ENCODE measurements around the gene RPUSD2. TPM values are rescaled to one million over a fixed set of nuclear protein-coding genes. Genes with fewer than 3 reads are reported as not detected.
A peak's percentile ranks its signal among the peaks of the same experiment; 100 is the strongest.
"Not testable (repeated sequence)": the region's sequence is repeated elsewhere in the genome, so short reads cannot be mapped to it uniquely, and the experiment has no call there.

RPUSD2 gene
- total and polyA plus RNA-seq, 8 donors, result 1.9 to 9.7 (median 3.5) TPM

- TF ChIP-seq CTCF (IDR thresholded peaks at IDR 0.05), result no peak
- intact Hi-C loops (cut with DNase I), result no loop called here
- Histone ChIP-seq H3K9me3 (no peaks in the 10 kb centered on the region), H3K27ac (no peak overlapping the region), H3K27me3 (no peaks in the 10 kb centered on the region), H3K4me3 (no peak overlapping the region), H3K4me1 (no peaks in the 10 kb centered on the region), H3K36me3 (peaks cover 0 to 1% (median 0%) of the 10 kb centered on the region in 3 donors)
- no peak for FAIRE-seq
- no peak for DNase-seq
- WGBS, 2 donors, result 69 to 78% methylated on average over 4 of the region's 4 CpGs
- no peak for ATAC-seq
Measured at GRCh38 chr15:40578892-40579291, 9.8 kb downstream of the RPUSD2 start.

- H3K27ac ChIP-seq; intact Hi-C loops (cut with DNase I); ATAC-seq; H3K4me1 ChIP-seq; H3K27me3 ChIP-seq; FAIRE-seq; H3K9me3 ChIP-seq; H3K4me3 ChIP-seq; DNase-seq; H3K36me3 ChIP-seq: not testable (repeated sequence)
- WGBS, 2 donors, result 78 to 91% methylated on average over 2 of the region's 2 CpGs
Measured at GRCh38 chr15:40581796-40582195, 12.7 kb downstream of the RPUSD2 start.

- Histone ChIP-seq H3K27me3 (no peaks in the 10 kb centered on the region), H3K4me1 (no peaks in the 10 kb centered on the region), H3K9me3 (no peaks in the 10 kb centered on the region), H3K36me3 (no peaks in the 10 kb centered on the region), H3K27ac (peak overlapping the region in 1 of 4 donors; percentile 23), H3K4me3 (peak overlapping the region in 2 of 4 donors; percentile 30 to 37)
- 47 to 54% methylated on average over 8 of the region's 8 CpGs for WGBS, 2 donors
- TF ChIP-seq CTCF (IDR thresholded peaks at IDR 0.05), result no peak
- peak in 3 of 6 donors; percentile 30 to 51 (median 42) for DNase-seq
- no peak for FAIRE-seq
- ATAC-seq, result peak; percentile 89 to 93 (median 92)
- intact Hi-C loops (cut with DNase I), result no loop called here
Measured at GRCh38 chr15:40582726-40583246, 13.7 kb downstream of the RPUSD2 start.

GRCh38 chr15:40584191-40584590 lies 15.1 kb downstream of the RPUSD2 start:
- DNase-seq (no peak), FAIRE-seq (no peak), ATAC-seq (no peak)
- H3K4me1 ChIP-seq, result no peaks in the 10 kb centered on the region
- H3K36me3 ChIP-seq, result no peaks in the 10 kb centered on the region
- TF ChIP-seq CTCF (IDR thresholded peaks at IDR 0.05), result no peak
- 26 to 34% methylated on average over 2 of the region's 2 CpGs for WGBS, 2 donors
- no peaks in the 10 kb centered on the region for H3K9me3 ChIP-seq
- intact Hi-C loops (cut with DNase I), result no loop called here
- H3K27me3 ChIP-seq, result no peaks in the 10 kb centered on the region
- no peak overlapping the region for H3K4me3 ChIP-seq
- H3K27ac ChIP-seq, result no peak overlapping the region

GRCh38 chr15:40590667-40591050 lies 21.6 kb downstream of the RPUSD2 start:
- no peak for ATAC-seq
- H3K27me3 ChIP-seq, result no peaks in the 10 kb centered on the region
- WGBS, 2 donors, result 52 to 64% methylated on average over 12 of the region's 12 CpGs
- no peak for FAIRE-seq
- no peak overlapping the region for H3K4me3 ChIP-seq
- H3K9me3 ChIP-seq, result no peaks in the 10 kb centered on the region
- H3K36me3 ChIP-seq, result no peaks in the 10 kb centered on the region
- H3K27ac ChIP-seq, result no peak overlapping the region
- H3K4me1 ChIP-seq, result peaks cover 3 to 8% (median 7%) of the 10 kb centered on the region in 3 donors
- no peak for DNase-seq
- intact Hi-C loops (cut with DNase I), result no loop called here
- no peak for TF ChIP-seq CTCF (IDR thresholded peaks at IDR 0.05)
